Pulmonary artery endothelial cell (primary cell): ENCODE results near the gene OR12D2. TPM values are rescaled to one million over a fixed set of nuclear protein-coding genes. Genes with fewer than 3 reads are reported as not detected.

Experiments used
- total RNA-seq: library from RNA; depleted of rRNA; stranded (reverse); fragments of >200 nt; gene quantifications from 2 replicates; pipeline ENCODE4 v1.2.3, GENCODE V29; 2014

The OR12D2 gene
- total RNA-seq, 1 donor from 2014 or later, result not detected

Other genes starting within 250 kb of the OR12D2 start
- gene OR2J2, start 224.7 kb upstream of the OR12D2 start, total RNA-seq, result not detected in 2 replicates
- not detected in 2 replicates for gene OR14J1, start 93.9 kb upstream of the OR12D2 start, total RNA-seq
- not detected in 2 replicates for gene OR5V1, start 26.8 kb upstream of the OR12D2 start, total RNA-seq
- gene OR12D3, start 20.3 kb upstream of the OR12D2 start, total RNA-seq, result not detected in 2 replicates
- not detected in 2 replicates for gene OR12D1, start 19.3 kb downstream of the OR12D2 start, total RNA-seq
- not detected in 2 replicates for gene OR10C1, start 43.7 kb downstream of the OR12D2 start, total RNA-seq
- not detected in 2 replicates for gene OR11A1, start 61.4 kb downstream of the OR12D2 start, total RNA-seq
- not detected in 2 replicates for gene OR2H1, start 61.5 kb downstream of the OR12D2 start, total RNA-seq
- not detected in 2 replicates for gene MAS1L, start 92.3 kb downstream of the OR12D2 start, total RNA-seq
- gene UBD, start 164.1 kb downstream of the OR12D2 start, total RNA-seq, result 0.53 and 1.9 TPM in 2 replicates
- gene OR2H2, start 189.5 kb downstream of the OR12D2 start, total RNA-seq, result not detected in 2 replicates
- 8.8 and 10.1 TPM in 2 replicates for gene GABBR1, start 237.6 kb downstream of the OR12D2 start, total RNA-seq